Endothelial cell of umbilical vein (primary cell): Measurements from ENCODE around the gene DSG4. TPM values are rescaled to one million over a fixed set of nuclear protein-coding genes. Genes with fewer than 3 reads are reported as not detected.

ENCODE experiments used
- BruUV-seq: library from RNA; stranded (reverse); fragments of 400-500 nt; replicated peaks from 2 replicates; lab custom pipeline; 2021; lab: Mats Ljungman, UMichigan
- CTCF ChIA-PET: fragments of 300-600, 350-600 bp; sonication (Branson Sonifier 250); formaldehyde crosslinking; loops from one replicate; lab custom pipeline; 2021; ENCODE audit warnings: antibody characterized with exemption, inconsistent platforms; lab: Charles Lee
- POLR2A ChIA-PET: fragments of 300-600, 350-600 bp; sonication (Branson Sonifier 250); formaldehyde crosslinking; loops from one replicate; lab custom pipeline; 2021; ENCODE audit warnings: antibody characterized with exemption, inconsistent platforms; lab: Charles Lee
- DNase-seq: peaks from one replicate; pipeline ENCODE4 v3.0.0-alpha.2; 2011; ENCODE audit warnings: low read depth, low spot score
- FAIRE-seq: peaks from 2 replicates; lab custom pipeline; 2011; peaks lifted over from hg19 to GRCh38; lab: Jason Lieb, UNC
- H2AFZ ChIP-seq: 2 replicates; pipeline ENCODE4 v1.6.0; 2012; ENCODE audit warnings: low read depth, low read length, control low read depth, inconsistent platforms
- H3K27ac ChIP-seq: 2 replicates; pipeline ENCODE4 v1.5.1; 2011; ENCODE audit warnings: low read depth, mild to moderate bottlenecking, control low read depth, low read length, moderate library complexity; ENCODE audit not compliant: insufficient read depth
- H3K27me3 ChIP-seq, 2 experiments: 2 replicates each; pipeline versions ENCODE4 v1.6.0 to v1.6.1; 2011; ENCODE audit warnings: low read length in 2 of 2, mixed read lengths in 1 of 2; ENCODE audit not compliant: control insufficient read depth in 2 of 2, insufficient read depth in 2 of 2
- H3K36me3 ChIP-seq, 2 experiments: 2 replicates in 1 of 2; 3 replicates in 1 of 2; pipeline ENCODE4 v1.5.1; 2011; ENCODE audit warnings: low read length in 2 of 2, mild to moderate bottlenecking in 1 of 2, moderate library complexity in 1 of 2; ENCODE audit not compliant: control insufficient read depth in 2 of 2, insufficient read depth in 2 of 2; ENCODE audit errors: extremely low read depth in 1 of 2
- H3K4me1 ChIP-seq: 3 replicates; pipeline ENCODE4 v1.5.1; 2011; ENCODE audit warnings: mild to moderate bottlenecking, low read length; ENCODE audit not compliant: control insufficient read depth, insufficient read depth; ENCODE audit errors: extremely low read depth
- H3K4me2 ChIP-seq: 2 replicates; pipeline ENCODE4 v1.6.1; 2011; ENCODE audit warnings: low read length, control low read depth, mixed read lengths; ENCODE audit not compliant: insufficient read depth
- H3K4me3 ChIP-seq, 3 experiments: fragments of 200-600 bp in 1 of 3; sonication (generic), shearing (Covaris generic) in 1 of 3; replicated peaks in 1 of 3; 2 replicates each; pipeline ENCODE4 v1.5.1; 2011 to 2016; ENCODE audit warnings: control low read depth in 3 of 3, low read length in 3 of 3, mild to moderate bottlenecking in 2 of 3, inconsistent platforms in 1 of 3, low read depth in 1 of 3, moderate library complexity in 1 of 3; ENCODE audit not compliant: insufficient read depth in 1 of 3
- H3K79me2 ChIP-seq: 2 replicates; pipeline ENCODE4 v1.6.0; 2012; ENCODE audit warnings: low read length, inconsistent platforms; ENCODE audit not compliant: control insufficient read depth, insufficient read depth
- H3K9ac ChIP-seq: replicated peaks from 2 replicates; pipeline ENCODE3; 2011; ENCODE audit warnings: low read length, control low read depth; ENCODE audit not compliant: insufficient read depth; ENCODE audit errors: extremely low read depth
- H3K9me1 ChIP-seq: replicated peaks from 3 replicates; pipeline ENCODE4 v1.6.0; 2011; ENCODE audit warnings: mild to moderate bottlenecking, low read length; ENCODE audit not compliant: control insufficient read depth, insufficient read depth; ENCODE audit errors: extremely low read depth
- H3K9me3 ChIP-seq: replicated peaks from 2 replicates; pipeline ENCODE4 v1.5.1; 2012; ENCODE audit warnings: low read length, inconsistent platforms; ENCODE audit not compliant: control insufficient read depth, insufficient read depth
- H4K20me1 ChIP-seq: replicated peaks from 2 replicates; pipeline ENCODE3; 2011; ENCODE audit warnings: mild to moderate bottlenecking, low read length; ENCODE audit not compliant: control insufficient read depth, insufficient read depth; ENCODE audit errors: extremely low read depth
- EZH2 ChIP-seq: IDR thresholded peaks from 2 replicates; pipeline ENCODE4 v1.6.1; 2012; ENCODE audit warnings: borderline replicate concordance, low read depth, mild to moderate bottlenecking, moderate library complexity, low read length, inconsistent platforms; ENCODE audit not compliant: severe bottlenecking
- FOS ChIP-seq: IDR thresholded peaks from 2 replicates; pipeline ENCODE4 v1.6.1; 2011; ENCODE audit warnings: mild to moderate bottlenecking, low read length, moderate library complexity, borderline replicate concordance; ENCODE audit not compliant: insufficient read depth
- GATA2 ChIP-seq: IDR thresholded peaks from 2 replicates; pipeline ENCODE4 v1.7.0; 2011; ENCODE audit warnings: low read depth, mild to moderate bottlenecking, moderate library complexity, mixed read lengths, low read length; ENCODE audit not compliant: insufficient read length, insufficient read depth
- JUN ChIP-seq: IDR thresholded peaks from 2 replicates; pipeline ENCODE4 v1.6.1; 2011; ENCODE audit warnings: borderline replicate concordance, low read depth; ENCODE audit not compliant: insufficient read length, insufficient read depth
- MYC ChIP-seq: IDR thresholded peaks from one replicate; pipeline ENCODE4 v1.6.1; 2011; ENCODE audit warnings: mild to moderate bottlenecking, low read depth, low read length
- POLR2A ChIP-seq: IDR thresholded peaks from 2 replicates; pipeline ENCODE4 v1.6.1; 2012; ENCODE audit warnings: low read depth, mild to moderate bottlenecking, control low read depth, low read length
- POLR2AphosphoS5 ChIP-seq: IDR thresholded peaks from 2 replicates; pipeline ENCODE4 v1.6.1; 2012; ENCODE audit warnings: low read depth, mild to moderate bottlenecking, control low read depth, low read length, moderate library complexity; ENCODE audit not compliant: insufficient read depth
- dilution Hi-C: fragments of 300-500 bp; cut with MboI; formaldehyde crosslinking; loops from one replicate; pipeline ENCODE4 v1.15.0; 2019; ENCODE audit warnings: low sequenced_read_pairs; ENCODE audit not compliant: extremely low pct_ligation_motif_present
- intact Hi-C: fragments of 100-400 bp; cut with micrococcal nuclease; formaldehyde crosslinking; loops from one replicate; pipeline ENCODE4 v1.10.0; 2022
- polyA plus RNA-seq, 4 experiments: library from polyadenylated mRNA; depleted of rRNA in 3 of 4; stranded (reverse) in 3 of 4; unstranded in 1 of 4; fragments of >200 nt; gene quantifications; 2 replicates each; pipeline versions ENCODE4 v1.2.1 to v1.2.3, GENCODE V29; 2011 to 2012; ENCODE audit warnings: missing spikeins in 1 of 4
- total RNA-seq: library from RNA; stranded (reverse); gene quantifications from 2 replicates; pipeline ENCODE4 v1.2.3, GENCODE V29; 2021
- TF ChIP-seq, protein P1 (sequence below): IDR thresholded peaks from 2 replicates; pipeline ENCODE4 v1.6.1; 2011; ENCODE audit not compliant: insufficient read depth, insufficient read length
- TF ChIP-seq, protein P2 (sequence below), 2 donors: IDR thresholded peaks; 1 replicate in 1 of 2; 2 replicates in 1 of 2; pipeline ENCODE4 v1.5.1; 2011; ENCODE audit warnings: low read length in 2 of 2, mild to moderate bottlenecking in 2 of 2, moderate library complexity in 2 of 2, control low read depth in 1 of 2, inconsistent platforms in 1 of 2, low read depth in 1 of 2; ENCODE audit not compliant: insufficient read depth in 1 of 2; ENCODE audit errors: extremely low read depth in 1 of 2

Gene DSG4
- total and polyA plus RNA-seq, 2 donors (not counting 3 experiments of a cell fraction or from before 2014, with no cell fraction given) = not detected

DNA sequence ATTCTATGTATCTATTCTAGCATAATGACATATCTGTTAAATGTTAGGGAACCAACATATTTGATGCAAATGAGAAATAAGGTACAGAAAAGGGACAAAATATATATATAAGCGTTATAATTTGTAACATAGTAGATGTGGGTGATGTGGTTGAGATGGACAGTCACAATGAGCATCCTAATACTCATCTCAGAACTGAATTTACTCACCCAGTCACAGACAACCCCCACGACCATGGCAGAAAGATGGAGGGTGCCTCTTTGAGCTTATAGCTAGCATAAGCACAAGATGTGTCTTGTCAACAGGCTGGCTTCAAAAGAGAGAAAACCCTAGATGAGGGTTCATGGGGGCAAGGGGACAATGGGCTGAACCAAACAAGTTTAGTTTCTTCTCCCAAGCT lies 61.8 kb downstream of the DSG4 start:
- no peak overlapping the region for H2AFZ ChIP-seq
- H3K4me1 ChIP-seq = no peaks in the 10 kb centered on the region
- H3K27ac ChIP-seq = no peak overlapping the region
- CTCF ChIA-PET = no interaction called here
- H3K9ac ChIP-seq = no peak overlapping the region
- POLR2A ChIA-PET = no interaction called here
- BruUV-seq = no TSS peak
- no peak overlapping the region for H3K4me3 ChIP-seq
- no peaks in the 10 kb centered on the region for H3K36me3 ChIP-seq
- H3K9me3 ChIP-seq = no peaks in the 10 kb centered on the region
- dilution Hi-C loops (no loop called here), intact Hi-C loops (no loop called here)
- H3K27me3 ChIP-seq = no peaks in the 10 kb centered on the region
- no peaks in the 10 kb centered on the region for H3K9me1 ChIP-seq
- H3K4me2 ChIP-seq = no peak overlapping the region
- FAIRE-seq = no peak
- no peak for DNase-seq
- no peaks in the 10 kb centered on the region for H3K79me2 ChIP-seq
- no peak for TF ChIP-seq MYC
- TF ChIP-seq, protein P1, sequence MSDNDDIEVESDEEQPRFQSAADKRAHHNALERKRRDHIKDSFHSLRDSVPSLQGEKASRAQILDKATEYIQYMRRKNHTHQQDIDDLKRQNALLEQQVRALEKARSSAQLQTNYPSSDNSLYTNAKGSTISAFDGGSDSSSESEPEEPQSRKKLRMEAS = no peak
- no peak for TF ChIP-seq POLR2A
- no peak for TF ChIP-seq EZH2
- TF ChIP-seq POLR2AphosphoS5 = no peak
- TF ChIP-seq FOS = no peak
- no peaks in the 10 kb centered on the region for H4K20me1 ChIP-seq

DNA sequence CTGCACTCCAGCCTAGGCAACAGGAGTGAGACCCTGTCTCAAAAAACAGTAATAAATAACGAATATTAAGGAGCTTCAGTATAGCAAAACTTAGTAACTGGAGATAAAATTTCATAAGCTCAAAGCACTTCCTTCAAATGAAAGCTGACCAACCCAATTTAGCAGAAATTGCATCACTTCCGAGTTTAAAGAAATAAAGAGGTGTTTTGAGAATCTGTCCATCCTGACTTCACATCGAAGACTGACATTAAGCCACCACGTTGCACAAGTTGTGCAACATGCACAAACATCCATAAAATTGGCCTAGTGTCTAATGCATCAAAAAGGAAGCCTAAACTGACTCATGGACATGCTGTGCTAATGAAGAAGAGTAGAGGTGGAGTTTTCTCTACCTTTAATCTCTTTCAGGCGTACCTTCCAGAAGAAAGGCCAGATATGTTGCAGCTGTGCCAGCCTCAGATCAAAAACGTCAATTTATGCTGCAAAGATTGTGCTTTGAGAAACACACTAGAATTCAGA lies 63.3 kb downstream of the DSG4 start:
- TF ChIP-seq, protein P1 = no peak
- TF ChIP-seq EZH2 (no peak), MYC (no peak), POLR2AphosphoS5 (no peak), GATA2 (no peak), JUN (no peak), POLR2A (no peak), FOS (no peak)
- TF ChIP-seq, protein P2, sequence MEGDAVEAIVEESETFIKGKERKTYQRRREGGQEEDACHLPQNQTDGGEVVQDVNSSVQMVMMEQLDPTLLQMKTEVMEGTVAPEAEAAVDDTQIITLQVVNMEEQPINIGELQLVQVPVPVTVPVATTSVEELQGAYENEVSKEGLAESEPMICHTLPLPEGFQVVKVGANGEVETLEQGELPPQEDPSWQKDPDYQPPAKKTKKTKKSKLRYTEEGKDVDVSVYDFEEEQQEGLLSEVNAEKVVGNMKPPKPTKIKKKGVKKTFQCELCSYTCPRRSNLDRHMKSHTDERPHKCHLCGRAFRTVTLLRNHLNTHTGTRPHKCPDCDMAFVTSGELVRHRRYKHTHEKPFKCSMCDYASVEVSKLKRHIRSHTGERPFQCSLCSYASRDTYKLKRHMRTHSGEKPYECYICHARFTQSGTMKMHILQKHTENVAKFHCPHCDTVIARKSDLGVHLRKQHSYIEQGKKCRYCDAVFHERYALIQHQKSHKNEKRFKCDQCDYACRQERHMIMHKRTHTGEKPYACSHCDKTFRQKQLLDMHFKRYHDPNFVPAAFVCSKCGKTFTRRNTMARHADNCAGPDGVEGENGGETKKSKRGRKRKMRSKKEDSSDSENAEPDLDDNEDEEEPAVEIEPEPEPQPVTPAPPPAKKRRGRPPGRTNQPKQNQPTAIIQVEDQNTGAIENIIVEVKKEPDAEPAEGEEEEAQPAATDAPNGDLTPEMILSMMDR (IDR thresholded peaks at IDR 0.05; ENCODE audit: extremely low read depth in 1 of 2, insufficient read depth in 1 of 2, low read depth in 1 of 2, low read length in 2 of 2) = no peak
- Histone ChIP-seq H3K9me3 (no peaks in the 10 kb centered on the region), H3K4me3 (no peak overlapping the region), H3K36me3 (no peaks in the 10 kb centered on the region), H3K27me3 (no peaks in the 10 kb centered on the region), H2AFZ (no peak overlapping the region), H3K79me2 (no peaks in the 10 kb centered on the region), H3K9me1 (no peaks in the 10 kb centered on the region), H3K4me2 (no peak overlapping the region), H3K4me1 (no peaks in the 10 kb centered on the region), H3K27ac (no peak overlapping the region), H3K9ac (no peak overlapping the region), H4K20me1 (no peaks in the 10 kb centered on the region)
- dilution Hi-C loops (no loop called here), intact Hi-C loops (no loop called here)
- FAIRE-seq (no peak), DNase-seq (no peak)
- POLR2A ChIA-PET = no interaction called here
- CTCF ChIA-PET = interaction anchor here (2.6 kb wide), 1 partner anchor 9 kb away, joined by 8 read pairs; no protein-coding TSS in a partner anchor
- BruUV-seq = no TSS peak
